Putamen (tissue), 1 donor: Measurements from ENCODE around the gene KLC3.

Experiments used
- DNase-seq: peaks from one replicate; pipeline ENCODE4 v3.0.0-alpha.2; 2016; ENCODE audit warnings: low spot score

KLC3 gene

DNA sequence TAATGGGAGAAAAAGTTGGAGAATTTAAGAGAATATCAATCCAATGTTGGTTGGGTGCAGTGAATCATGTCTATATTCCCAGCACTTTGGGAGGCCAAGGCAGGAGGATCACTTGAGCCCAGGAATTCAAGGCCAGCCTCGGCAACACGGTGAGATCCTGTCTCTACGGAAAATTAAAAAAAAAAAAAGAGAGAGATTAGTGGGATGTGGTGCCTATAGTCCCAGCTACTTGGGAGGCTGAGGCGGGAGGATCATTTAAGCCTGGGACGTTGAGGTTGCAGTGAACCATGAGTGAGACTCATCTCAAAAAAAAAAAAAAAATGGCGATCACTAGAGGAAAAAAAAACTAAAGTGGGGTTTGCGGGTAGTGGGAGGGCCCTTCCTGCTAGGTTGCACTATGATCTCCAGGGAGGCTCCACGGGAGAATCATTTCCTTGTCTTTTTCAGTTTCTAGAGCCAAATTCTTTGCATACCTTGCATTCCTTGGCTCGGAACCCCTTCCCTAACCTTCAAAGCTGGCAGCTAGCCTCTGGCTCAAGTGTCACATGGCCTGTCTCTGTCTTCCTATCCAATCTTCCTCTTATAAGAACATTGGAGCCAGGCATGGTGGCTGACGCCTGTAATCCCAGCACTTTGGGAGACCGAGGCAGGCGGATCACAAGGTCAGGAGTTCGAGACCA, 35.6 kb downstream of the KLC3 start:
- DNase-seq, result no peak

DNA sequence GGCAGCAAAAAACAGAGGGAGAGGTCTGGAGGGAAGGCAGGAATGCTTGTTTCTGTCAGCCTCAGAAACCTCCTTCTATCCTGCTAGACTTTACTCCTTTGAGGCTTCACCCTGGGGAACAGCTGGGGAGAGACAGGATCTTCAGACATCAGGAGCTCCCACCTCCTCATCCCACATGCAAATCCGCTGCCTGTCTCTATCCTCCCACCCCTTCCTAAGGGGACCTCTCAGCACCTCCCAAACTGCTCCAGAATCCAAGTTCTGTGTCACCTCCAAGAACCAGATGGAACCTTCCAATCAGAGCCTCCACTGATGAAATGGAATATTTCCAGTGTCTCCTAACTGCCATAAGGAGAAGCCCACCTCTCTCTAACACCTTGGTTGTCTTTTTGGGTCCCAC, 39.6 kb downstream of the KLC3 start:
- DNase-seq, result peak; percentile 66

DNA sequence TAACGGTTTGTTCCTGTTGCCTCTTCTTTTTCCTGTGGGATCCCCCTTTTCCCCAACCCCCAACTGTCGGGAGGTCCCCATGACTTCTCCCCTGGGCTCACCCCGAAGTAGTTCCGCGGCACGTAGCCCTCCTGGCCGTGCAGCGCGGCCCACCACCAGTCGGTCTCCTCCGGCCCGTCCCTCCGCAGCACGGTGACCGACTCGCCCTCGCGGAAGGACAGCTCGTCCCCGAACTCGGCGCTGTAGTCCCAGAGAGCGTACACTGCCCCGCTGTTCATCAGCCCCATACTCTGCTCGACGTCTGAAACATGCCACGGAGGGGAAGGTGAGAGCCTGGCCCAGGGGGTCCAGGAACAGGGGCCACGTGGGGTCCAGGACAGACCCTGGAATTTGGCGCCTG, 41.9 kb downstream of the KLC3 start:
- DNase-seq, result no peak

- no peak for DNase-seq
Observed at GRCh38 chr19:45385392-45386221, 45.1 kb downstream of the KLC3 start.

GRCh38 chr19:45391346-45391745, 50.8 kb downstream of the KLC3 start:
- no peak for DNase-seq

- DNase-seq, result no peak
Observed at GRCh38 chr19:45391871-45392665, 51.5 kb downstream of the KLC3 start.

DNA sequence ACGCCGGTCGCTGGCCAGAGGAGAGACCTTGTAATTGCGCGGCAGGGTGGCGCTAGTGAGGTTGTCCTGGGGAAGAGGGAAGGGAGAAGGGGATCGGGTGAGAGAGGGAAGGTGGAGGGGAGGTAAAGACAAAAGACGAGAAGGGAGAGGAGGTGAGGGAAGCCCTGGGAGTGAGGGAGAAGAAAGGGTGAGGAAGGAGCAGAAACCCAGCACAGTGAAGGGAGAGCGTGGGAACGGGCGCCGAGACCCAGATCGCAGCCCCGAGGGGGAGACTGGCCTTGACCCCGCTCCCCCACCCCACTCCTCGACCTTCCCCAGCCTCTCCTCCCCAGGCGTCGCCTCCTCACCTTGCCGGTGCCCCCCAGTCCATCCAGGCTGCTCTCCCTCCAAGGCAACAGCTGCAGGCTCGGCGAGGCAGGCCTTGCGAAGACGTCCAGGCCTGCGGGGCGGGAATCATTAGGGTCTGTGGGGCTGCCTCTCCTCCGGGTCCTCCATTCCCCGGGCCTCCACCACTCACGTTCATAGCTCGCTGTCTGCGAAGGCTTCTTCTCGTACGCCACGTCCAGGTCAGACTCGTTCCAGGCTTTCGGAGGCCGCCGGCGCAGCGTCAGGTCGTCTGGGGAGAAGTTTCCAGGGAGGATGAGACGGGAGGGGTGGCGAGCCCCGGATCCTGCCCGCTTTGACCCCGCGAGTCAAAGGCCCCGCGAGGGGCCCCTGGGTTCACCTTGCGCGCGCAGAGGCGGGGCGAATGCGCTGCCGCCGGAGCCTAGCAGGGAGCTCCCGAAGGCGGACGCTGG, 55.5 kb downstream of the KLC3 start:
- DNase-seq, result no peak

DNA sequence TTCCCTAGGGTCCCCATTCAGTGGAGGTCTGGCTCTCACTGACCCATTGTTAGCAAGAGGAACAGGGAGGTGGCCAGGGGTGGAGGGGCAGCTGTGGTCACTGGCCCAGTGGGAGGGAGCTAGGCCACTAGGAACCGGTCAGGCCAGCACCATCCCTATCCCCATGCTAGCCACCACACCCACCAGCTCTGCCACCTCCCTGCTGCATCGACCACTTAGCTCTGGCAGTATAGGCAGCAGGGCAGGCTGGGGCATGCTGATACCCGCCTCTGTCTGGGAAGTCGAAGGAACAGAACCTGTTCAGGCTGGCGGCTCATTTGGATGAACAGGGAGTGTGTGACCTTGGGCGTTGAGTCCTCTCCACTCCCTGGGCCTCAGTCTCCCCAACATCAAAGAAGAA, 59.6 kb downstream of the KLC3 start:
- no peak for DNase-seq
